Hematopoietic multipotent progenitor cell treated with erythropoietin and hydrocortisone succinate and interleukin-3 and kit ligand, for 8 days (in vitro differentiated cells): ENCODE results near the gene RECK.
"Not testable (repeated sequence)": the region's sequence is repeated elsewhere in the genome, so short reads cannot be mapped to it uniquely, and the experiment has no call there.

Experiments used
- DNase-seq: peaks from one replicate; pipeline ENCODE4 v3.0.0-alpha.2; 2015

RECK gene, protein sequence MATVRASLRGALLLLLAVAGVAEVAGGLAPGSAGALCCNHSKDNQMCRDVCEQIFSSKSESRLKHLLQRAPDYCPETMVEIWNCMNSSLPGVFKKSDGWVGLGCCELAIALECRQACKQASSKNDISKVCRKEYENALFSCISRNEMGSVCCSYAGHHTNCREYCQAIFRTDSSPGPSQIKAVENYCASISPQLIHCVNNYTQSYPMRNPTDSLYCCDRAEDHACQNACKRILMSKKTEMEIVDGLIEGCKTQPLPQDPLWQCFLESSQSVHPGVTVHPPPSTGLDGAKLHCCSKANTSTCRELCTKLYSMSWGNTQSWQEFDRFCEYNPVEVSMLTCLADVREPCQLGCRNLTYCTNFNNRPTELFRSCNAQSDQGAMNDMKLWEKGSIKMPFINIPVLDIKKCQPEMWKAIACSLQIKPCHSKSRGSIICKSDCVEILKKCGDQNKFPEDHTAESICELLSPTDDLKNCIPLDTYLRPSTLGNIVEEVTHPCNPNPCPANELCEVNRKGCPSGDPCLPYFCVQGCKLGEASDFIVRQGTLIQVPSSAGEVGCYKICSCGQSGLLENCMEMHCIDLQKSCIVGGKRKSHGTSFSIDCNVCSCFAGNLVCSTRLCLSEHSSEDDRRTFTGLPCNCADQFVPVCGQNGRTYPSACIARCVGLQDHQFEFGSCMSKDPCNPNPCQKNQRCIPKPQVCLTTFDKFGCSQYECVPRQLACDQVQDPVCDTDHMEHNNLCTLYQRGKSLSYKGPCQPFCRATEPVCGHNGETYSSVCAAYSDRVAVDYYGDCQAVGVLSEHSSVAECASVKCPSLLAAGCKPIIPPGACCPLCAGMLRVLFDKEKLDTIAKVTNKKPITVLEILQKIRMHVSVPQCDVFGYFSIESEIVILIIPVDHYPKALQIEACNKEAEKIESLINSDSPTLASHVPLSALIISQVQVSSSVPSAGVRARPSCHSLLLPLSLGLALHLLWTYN

DNA sequence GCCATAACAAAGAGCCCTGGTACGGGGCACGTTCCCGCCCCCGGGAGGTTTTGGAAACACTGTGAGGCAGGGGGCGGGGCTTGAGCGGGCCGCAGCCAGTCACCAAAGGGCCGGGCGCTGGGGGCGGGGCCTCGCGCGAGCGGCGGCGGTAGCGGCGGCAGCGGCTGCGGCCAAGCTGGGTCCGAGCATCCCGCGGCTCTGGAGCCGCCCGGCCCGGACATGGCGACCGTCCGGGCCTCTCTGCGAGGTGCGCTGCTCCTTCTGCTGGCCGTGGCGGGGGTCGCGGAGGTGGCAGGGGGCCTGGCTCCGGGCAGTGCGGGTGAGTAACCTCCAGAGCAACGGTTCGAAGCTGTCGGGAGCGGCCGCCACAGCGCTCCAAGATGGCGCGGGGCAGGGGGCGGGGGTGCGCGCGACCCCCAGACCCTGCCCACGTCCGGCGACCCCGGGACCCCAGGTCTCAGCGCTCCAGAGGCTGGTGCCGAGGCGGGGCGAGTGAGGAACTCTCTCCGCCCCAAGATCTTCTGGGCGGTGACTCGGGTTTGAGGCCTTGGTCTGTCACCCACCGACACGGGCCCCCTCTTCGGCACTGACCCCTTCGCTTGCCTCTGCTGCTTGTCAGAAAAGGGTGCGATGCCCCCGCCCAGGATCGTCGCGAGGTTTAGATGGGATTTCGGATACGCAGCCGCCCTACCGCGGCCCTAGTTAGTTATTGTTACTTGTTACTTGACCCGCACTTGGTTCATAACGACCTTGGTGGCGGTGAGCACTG lies at the start of gene RECK:
TSS of gene RECK (plus strand) at position 134 of the 769 bp plus-strand sequence. CDS start at position 220, 86 bp downstream.
- peak; percentile 70 for DNase-seq

DNA sequence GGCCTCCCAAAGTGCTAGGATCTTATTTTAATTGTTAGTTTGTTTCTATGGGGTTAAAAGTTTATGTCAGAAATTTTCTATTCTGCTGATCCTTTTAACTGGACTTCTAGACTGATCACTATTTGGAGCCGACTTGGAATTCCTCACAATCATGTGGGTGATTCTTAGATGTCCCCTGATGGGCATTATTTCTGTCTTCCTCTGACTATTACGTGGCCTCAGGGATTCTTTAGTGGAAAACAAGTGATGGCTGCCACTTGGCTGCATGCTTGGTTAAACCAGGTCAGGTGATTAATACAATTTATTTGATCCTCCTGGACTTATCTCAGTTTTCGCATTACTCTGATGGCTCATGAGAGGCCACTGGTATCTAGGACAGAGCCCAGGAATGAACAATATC lies 46.6 kb upstream of the RECK start:
- no peak for DNase-seq

DNA sequence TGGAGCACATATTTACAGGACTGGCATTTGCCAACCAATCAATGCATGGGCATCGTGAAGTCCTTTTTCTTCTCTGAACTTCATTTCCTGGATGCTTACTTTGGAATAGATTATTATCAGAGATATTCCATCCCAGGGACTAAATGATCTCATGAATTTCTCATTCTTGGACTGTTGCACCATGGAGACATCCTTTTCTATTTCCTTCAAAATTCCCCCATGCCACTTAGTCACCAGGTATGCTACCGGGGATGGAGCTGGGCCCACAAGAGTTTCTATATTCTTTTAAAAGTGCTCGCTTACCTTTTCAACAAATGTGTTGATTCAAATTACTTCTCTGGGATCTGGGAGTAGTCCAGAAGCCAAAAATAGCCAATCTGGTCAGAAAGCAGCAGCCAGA lies 43.6 kb upstream of the RECK start:
- DNase-seq, result not testable (repeated sequence)

DNA sequence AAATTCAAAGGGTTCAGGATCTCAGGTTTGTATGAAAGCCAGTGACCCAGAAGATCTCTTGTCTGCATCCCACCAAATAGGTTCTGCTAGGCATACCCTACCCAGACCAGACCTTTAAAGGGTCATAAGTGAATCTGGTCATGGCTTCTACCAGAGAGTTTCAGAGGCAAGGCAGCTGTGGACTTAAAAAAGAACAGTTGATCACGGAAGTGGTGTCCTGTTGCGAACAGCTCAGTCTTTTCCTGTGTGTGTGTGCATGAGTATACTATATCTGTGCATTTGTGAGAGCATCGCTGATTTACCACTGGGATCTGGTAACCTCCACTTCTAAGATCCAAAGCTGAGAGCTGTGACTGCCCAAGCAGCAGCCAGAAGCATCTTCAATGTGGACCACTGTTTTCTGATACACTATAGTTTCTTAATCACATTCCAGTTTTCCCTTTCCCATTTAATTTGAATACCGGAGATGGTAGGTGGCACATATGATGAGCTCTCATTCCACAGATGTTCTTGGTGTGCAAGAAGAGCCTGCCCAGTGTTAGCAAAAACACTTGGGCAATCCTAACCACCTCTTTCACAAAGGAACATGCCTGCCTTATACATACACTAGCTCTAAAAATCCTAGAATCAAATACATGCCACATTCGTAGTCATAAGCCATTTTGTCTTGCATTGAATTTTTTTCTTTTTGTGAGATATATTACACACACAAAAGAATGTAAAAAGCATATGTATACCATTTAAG lies 42.6 kb upstream of the RECK start:
- DNase-seq, result no peak

DNA sequence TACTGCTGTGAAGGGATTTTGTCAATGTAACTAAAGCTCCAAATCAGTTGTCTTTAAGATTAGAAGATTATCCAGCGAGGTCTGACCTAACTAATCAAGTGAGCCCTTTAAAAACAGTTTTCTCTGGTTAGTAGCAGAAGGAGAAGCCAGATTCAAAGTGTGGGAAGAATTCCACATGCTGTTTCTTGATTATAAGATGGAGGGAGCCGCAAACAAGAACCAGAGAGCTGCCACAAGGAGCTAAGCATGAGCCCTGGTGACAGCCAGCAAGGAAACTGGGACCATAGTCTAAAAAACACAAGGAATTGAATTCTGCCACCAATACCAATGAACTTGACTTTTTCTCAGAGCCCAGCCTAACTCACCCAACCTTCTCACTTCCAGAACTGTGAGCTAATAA lies 41.8 kb upstream of the RECK start:
- no peak for DNase-seq

DNA sequence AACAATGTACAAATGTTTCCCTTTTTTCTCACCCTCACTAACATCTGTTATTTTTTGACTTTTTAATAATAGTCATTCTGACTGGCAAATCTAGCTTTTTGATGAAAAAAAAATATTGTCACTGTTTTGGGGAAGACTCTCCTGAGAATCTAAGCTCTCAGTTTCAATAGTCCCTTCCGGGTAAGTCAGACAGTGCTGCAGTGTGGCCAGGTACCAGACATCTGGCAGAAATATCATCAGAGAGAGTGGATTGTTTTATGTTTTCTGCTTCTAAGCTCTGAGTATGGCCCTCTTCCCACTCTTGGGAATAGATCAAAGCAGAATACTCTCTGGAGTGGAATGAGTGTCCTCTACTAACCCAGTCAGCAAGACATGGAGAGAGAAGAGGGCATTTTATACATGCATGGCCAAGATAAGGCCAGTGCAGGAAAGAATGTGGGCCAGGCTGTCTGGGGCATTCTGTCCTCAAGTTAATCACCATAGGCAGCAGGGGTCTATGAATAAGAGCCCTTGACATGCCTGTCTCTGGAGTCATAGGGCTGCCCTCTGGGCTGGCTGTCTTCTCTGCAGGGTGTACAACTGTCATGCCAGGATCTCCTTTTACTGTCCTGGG lies 40.2 kb upstream of the RECK start:
- no peak for DNase-seq

DNA sequence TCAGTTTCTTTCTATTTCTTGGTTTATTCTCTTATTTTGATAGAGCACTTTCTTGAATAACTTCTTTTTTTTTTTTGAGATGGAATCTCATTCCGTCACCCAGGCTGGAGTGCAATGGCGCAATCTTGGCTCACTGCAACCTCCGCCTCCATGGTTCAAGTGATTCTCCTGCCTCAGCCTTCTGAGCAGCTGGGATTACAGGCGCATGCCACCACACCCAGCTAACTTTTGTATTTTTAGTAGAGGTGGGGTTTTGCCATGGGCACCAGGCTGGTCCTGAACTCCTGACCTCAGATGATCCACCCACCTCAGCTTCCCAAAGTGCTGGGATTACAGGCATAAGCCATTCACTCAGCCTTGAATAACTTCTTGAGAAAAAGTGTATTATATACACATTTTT lies 39.7 kb upstream of the RECK start:
- not testable (repeated sequence) for DNase-seq

DNA sequence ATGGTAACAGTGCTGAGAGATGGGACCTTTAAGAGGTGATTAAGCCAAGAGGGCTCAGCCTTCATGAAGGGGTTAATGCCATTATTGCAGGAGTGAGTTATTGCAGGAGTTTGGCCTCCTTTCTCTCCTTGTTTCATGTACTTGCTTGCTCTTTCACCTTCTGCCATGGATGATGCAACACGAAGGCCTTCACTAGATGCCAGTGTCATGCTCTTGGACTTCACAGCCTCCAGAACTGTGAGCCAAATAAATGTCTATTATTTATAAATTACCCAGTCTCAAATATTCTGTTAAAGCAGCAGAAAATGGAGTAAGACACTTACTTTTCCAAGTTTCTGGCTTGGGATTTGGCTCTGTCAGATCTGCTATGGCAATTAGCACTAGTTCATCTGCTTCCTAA lies 38.4 kb upstream of the RECK start:
- DNase-seq, result no peak

DNA sequence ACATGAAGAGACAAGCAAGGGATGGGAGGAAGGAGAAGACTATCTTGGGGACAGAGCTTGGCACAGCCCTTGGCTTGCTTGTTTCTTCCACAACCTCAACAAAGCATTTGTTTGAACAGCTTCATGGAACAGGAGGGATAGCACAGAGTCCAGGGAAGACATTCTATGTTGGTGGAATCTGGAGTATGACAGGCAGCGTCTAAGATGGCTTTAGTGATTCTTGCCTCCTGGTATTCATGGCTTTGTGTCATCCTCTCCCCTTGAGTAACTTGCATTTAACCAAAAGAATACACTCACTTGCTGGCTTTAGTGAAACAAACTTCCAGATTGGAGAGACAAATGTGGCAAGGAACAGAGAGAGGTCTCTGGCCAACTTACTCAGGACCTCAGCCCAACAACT lies 30.8 kb upstream of the RECK start:
- no peak for DNase-seq

DNA sequence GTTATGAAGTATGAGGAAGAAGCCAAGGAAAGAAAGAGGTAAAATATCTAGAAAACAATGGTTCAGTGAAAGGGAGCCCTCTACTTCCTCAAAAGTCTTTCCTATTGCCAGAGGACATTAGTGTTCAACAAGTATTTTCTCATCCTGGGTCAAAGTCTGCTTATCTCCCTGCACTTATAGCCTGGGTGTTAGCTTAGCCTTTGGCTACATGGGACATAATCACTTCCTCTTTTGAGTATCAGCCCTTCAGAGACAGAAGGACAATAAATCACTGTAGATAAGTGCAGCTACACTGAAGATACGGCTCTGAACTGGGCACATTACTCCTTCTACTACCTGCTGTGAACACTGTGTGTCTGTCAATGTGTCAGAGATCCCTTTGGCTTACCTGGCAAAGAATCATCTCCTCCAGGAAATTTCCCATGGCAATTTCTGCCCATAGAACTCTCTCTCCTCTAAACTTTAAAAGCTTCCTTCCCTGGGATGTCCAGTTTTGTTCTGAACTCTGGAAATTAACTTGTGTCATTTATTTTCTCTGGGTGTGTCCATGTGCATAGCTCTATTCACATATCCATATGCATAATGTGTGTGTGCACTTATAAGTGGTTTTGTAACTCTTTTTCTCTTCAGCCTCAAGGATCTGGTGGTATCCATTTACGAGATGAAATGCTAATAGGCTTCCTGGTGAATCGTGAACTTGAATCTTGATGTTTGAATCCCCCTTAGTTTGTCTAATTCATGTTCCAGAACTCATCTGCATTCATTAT lies 30.0 kb upstream of the RECK start:
- peak; percentile 61 for DNase-seq

DNA sequence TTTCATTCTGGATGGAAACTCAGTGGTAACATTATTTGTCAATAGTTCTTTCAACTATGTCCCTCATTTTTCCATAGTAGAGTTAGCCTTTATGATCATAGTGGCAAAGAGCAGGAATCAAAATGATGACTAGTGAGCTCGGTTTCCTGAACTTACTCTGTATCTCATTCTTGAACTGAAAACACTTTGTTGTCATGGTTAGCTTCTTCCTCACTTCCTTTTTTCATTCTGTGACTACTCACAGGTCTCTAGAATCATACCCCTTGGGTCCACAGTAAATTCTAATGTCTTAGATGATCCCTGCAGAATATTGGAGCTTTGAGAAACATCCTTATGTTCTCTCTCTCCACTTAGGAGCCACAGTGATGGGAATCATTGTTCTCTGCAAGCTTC lies 29.4 kb upstream of the RECK start:
- DNase-seq, result no peak

DNA sequence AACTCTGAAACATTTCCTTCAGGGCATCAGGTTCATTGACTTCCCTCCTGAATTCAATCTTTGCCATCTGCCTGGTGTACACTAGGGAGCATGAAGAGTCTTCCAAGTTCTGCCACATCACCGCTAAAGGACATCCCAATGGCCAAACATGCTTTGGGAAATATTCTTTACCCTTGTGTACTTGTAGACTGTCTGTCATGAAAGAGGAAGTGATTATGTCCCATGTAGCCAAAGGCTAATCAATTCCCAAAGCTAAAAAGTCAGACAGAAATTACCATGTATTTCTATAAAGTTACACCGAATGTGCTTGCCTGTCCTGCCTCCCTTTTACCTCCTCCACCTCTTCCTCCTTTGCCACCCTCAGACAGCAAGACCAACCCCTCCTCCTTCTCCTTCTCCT lies 28.9 kb upstream of the RECK start:
- DNase-seq, result no peak

DNA sequence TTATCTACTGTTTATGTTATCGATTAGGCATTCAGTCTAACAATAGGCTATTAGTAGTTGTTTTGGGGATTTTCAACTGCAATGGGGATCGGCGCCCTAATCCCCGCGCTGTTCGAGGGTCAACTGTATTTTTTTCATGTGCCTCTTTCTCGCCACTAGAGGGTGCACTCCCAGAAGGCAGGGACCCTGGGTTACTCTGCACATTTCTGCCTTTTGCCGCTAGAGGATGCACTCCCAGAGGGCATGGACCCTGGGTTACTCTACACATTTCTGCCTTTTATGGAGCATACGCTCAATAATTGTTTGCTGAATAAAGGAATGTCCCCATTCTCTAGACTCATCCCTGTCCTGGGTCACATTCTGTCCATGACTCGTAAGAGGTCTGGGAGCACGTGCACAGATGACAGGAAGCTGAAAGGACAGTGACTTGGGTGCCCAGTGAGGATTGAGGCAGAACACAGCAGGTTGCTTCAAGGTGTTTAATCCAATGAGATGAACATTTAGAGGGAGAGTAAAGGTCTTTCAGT lies 27.9 kb upstream of the RECK start:
- peak; percentile 60 for DNase-seq

DNA sequence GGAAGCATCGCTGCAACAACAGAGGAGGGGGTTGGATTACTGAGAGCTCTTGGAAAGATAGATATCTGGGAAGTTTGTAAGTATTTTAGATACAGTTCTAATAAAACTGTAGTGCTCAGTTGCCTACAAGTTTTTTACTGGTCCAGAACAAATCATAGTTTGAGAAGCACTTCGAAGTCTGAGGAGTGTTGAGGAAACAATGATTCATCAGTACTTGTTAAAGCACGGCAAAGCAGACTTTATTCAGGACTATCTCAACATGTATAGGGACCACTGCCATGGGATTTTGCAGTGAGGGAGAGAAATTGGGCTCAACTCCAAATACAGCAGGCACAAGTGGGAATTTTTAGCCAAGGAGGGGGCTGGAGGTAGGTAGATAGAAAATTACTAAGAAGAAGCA lies 25.3 kb upstream of the RECK start:
- no peak for DNase-seq

DNA sequence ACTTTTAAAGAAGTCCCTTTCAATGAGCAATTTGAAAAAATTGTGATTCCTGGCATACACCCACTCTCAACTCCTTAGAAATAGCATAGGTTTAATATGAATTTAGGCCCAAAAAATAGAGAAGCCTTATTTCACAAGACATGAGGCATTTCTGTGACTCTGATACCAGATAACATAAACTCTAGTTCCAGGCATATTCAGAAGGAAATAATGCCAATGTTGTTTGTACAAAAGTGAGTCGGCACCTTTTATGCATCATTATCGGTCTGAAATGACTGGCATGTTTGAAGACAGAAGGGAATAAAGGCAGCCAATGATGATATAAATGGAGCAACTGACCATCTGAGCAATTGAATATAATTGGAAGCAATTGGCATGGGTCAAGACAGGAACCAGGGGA lies 19.4 kb upstream of the RECK start:
- DNase-seq, result no peak

DNA sequence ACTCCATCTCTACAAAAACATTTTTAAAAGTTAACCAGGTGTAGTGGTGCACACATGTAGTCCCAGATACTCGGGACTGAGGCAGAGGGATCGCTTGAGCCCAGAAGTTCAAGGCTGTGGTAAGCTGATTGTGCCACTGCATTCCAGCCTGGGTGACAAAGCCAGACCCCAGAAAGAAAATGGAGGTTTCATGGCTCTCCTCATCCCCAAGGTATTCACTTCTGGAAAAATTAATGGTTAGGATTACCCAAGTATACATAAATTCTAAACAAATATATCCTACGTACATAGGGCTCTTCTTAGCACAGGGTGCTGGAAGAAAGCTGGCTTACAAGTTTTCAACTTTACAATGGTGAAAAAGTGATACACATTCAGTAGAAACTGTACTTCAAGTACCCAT lies 18.6 kb upstream of the RECK start:
- DNase-seq, result no peak

DNA sequence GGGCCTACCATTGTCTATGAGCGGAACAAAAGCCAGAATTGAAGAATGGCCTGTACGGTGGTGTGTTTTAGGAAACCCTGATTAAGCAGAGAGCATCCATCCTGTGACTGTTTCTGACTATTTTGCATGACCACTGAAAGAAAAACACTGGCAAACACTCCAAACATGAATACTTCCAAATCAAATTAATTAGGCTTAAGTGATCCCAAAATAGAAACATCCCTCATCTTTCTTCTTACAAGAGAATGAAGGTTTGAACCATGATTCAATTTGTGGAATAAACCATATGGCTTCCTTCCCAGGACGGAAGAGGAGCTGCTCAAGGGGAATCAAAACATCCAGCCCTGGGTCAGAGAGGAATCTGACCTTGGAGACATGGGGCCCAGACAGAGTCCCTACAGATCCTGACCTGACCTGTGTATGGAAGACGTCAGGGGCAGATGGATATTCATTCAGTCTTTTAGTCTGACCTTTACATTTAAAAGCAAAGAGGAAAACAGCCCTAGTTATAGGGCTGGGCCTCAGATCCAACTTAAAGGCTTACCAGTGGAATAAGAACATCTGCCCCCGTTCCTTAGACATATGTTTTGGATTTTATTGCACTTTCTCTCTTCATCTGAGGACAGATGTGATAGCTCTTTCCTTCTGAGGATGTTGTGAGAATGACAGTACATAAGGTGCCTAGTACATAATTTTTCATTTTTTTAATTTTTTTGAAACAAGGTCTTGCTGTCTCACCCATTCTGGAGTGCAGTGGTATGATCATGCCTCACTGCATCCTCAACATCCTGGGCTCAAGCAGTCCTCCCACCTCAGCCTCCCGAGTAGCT lies 17.6 kb upstream of the RECK start:
- DNase-seq, result no peak

DNA sequence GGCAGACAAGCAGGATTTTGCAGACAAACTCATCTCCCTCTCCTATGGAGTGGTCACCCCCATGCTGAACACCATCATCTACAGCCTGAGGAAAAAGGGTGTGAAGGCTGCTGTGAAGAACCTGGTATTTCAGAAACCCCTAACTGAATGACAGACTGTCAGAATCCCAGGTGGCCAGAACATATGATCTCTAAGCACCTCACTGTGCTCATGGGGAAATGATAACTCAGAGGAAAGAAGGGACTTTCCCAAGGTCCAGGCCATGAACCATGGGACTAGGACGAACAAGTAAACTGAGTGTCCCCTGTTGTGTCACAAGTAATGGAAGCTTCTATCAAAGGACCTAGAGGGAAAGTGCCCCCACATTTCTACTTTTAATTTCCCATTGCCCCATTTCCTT lies 14.7 kb upstream of the RECK start:
- no peak for DNase-seq

DNA sequence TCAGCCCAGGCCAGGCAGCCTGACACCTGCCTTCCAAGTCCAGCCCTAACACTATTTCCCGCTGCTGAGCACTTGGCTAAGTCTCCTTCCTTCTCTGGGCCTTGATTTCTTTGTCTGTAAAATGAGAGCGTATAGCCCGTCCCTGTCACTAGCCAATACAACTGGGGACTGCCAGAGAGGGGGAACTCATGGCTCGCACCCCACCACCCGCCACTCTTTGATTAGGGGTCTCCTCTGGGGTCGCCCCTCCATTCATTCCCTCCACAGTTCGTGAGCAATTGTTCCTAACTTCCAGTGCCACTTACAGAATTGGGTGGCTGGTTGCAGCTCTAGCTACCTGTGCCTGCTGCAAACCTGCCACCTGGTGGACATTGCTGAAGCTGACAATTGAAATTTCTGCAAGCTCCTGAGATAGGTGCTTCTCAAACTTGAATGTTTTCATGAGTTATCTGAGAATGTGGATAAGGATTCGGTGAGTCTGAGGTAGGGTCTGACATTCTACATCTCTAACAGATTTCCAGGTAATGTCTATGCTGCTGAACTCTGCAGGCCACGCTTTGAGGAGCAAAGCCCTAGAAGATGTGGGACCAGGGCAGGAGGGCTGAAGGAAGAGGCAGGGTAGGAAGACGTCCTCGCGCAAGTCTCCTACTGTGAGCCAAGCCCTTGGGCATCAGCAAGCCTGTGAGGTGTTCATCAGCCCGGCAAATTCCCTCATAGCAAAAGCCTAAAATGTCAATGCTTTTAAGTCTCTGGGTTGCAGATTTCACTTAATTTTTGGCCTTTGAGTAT lies 13.3 kb upstream of the RECK start:
- peak; percentile 65 for DNase-seq
